ENCODE results near the gene EVC.

Gene EVC

GRCh38 chr4:5790546-5790857 is 79.5 kb downstream of the EVC start:
- in situ Hi-C loops (cut with HindIII; ENCODE audit: low sequenced_read_pairs) = no loop called here
- no peak overlapping the region for H3K4me3 ChIP-seq (ENCODE audit: low read depth, low read length)
- TF ChIP-seq, protein P1, sequence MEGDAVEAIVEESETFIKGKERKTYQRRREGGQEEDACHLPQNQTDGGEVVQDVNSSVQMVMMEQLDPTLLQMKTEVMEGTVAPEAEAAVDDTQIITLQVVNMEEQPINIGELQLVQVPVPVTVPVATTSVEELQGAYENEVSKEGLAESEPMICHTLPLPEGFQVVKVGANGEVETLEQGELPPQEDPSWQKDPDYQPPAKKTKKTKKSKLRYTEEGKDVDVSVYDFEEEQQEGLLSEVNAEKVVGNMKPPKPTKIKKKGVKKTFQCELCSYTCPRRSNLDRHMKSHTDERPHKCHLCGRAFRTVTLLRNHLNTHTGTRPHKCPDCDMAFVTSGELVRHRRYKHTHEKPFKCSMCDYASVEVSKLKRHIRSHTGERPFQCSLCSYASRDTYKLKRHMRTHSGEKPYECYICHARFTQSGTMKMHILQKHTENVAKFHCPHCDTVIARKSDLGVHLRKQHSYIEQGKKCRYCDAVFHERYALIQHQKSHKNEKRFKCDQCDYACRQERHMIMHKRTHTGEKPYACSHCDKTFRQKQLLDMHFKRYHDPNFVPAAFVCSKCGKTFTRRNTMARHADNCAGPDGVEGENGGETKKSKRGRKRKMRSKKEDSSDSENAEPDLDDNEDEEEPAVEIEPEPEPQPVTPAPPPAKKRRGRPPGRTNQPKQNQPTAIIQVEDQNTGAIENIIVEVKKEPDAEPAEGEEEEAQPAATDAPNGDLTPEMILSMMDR (IDR thresholded peaks at IDR 0.05; ENCODE audit: low read depth, low read length) = no peak
- no peak for DNase-seq (ENCODE audit: low read depth, low spot score)

DNA sequence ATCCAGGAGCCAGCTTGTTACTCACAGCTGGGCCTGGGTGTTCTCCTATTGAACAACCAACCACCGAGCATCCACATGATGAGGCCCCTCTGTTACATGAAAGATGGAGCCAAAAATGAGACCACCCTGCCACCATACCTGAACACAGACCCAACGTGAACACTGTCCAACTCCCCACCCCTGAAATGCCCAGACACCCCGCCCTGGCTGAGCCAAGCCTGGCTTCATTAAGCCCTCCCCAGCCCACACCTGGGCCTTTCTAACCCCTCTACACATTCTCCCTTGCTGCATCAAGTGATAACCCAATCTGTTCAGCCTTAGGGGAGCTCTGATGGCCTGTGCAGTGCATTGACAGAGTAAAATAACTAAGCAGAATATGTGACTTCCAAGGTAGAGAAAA is 80.7 kb downstream of the EVC start:
- TF ChIP-seq, protein P1 (IDR thresholded peaks at IDR 0.05; ENCODE audit: low read depth, low read length) = no peak
- H3K4me3 ChIP-seq (ENCODE audit: low read depth, low read length) = no peak overlapping the region

GRCh38 chr4:5793514-5793913 is 82.5 kb downstream of the EVC start:
- TF ChIP-seq, protein P1 (IDR thresholded peaks at IDR 0.05; ENCODE audit: low read depth, low read length) = no peak
- no peak overlapping the region for H3K4me3 ChIP-seq (ENCODE audit: low read depth, low read length)
- no peak for DNase-seq (ENCODE audit: low read depth, low spot score)
- in situ Hi-C loops (cut with HindIII; ENCODE audit: low sequenced_read_pairs) = no loop called here

More for the DNA sequence above, 80.7 kb downstream of the EVC start:
- in situ Hi-C loops (cut with HindIII; ENCODE audit: low sequenced_read_pairs) = no loop called here
- DNase-seq (ENCODE audit: low read depth, low spot score) = no peak

- DNase-seq (ENCODE audit: low read depth, low spot score) = no peak
- in situ Hi-C loops (cut with HindIII; ENCODE audit: low sequenced_read_pairs) = no loop called here
- H3K4me3 ChIP-seq (ENCODE audit: low read depth, low read length) = no peak overlapping the region
- TF ChIP-seq, protein P1 (IDR thresholded peaks at IDR 0.05; ENCODE audit: low read depth, low read length) = no peak
Observed at GRCh38 chr4:5795580-5795979, 84.6 kb downstream of the EVC start.

- TF ChIP-seq, protein P1 (IDR thresholded peaks at IDR 0.05; ENCODE audit: low read depth, low read length) = no peak
- in situ Hi-C loops (cut with HindIII; ENCODE audit: low sequenced_read_pairs) = no loop called here
- H3K4me3 ChIP-seq (ENCODE audit: low read depth, low read length) = no peak overlapping the region
Observed at GRCh38 chr4:5796976-5797375, 86.0 kb downstream of the EVC start.

GRCh38 chr4:5797866-5798265 is 86.9 kb downstream of the EVC start:
- TF ChIP-seq, protein P1 (IDR thresholded peaks at IDR 0.05; ENCODE audit: low read depth, low read length) = no peak
- H3K4me3 ChIP-seq (ENCODE audit: low read depth, low read length) = no peak overlapping the region
- in situ Hi-C loops (cut with HindIII; ENCODE audit: low sequenced_read_pairs) = no loop called here
- DNase-seq (ENCODE audit: low read depth, low spot score) = no peak

More at GRCh38 chr4:5796976-5797375, 86.0 kb downstream of the EVC start:
- no peak for DNase-seq (ENCODE audit: low read depth, low spot score)

- no peak for DNase-seq (ENCODE audit: low read depth, low spot score)
- in situ Hi-C loops (cut with HindIII; ENCODE audit: low sequenced_read_pairs) = no loop called here
- TF ChIP-seq, protein P1 (IDR thresholded peaks at IDR 0.05; ENCODE audit: low read depth, low read length) = no peak
Observed at GRCh38 chr4:5798462-5798861, 87.5 kb downstream of the EVC start.

More at GRCh38 chr4:5798462-5798861, 87.5 kb downstream of the EVC start:
- H3K4me3 ChIP-seq (ENCODE audit: low read depth, low read length) = no peak overlapping the region

Measured in astrocyte of the spinal cord (primary cell).